SJCRH30 (cell line): ENCODE results near the gene ACTL8. TPM values are rescaled to one million over a fixed set of nuclear protein-coding genes. Genes with fewer than 3 reads are reported as not detected.

Experiments used
- DNase-seq, 2 experiments: peaks; one replicate each; pipeline ENCODE4 v3.0.0-alpha.2; 2015 to 2020
- H3K27ac ChIP-seq: fragments of 250-450 bp; sonication (Bioruptor Pico); 2 replicates; pipeline ENCODE4 v1.5.1; 2020; ENCODE audit warnings: mild to moderate bottlenecking, moderate library complexity
- H3K27me3 ChIP-seq: fragments of 250-450 bp; sonication (Bioruptor Pico); 2 replicates; pipeline ENCODE4 v1.5.1; 2020; ENCODE audit warnings: mild to moderate bottlenecking, moderate library complexity
- H3K36me3 ChIP-seq: fragments of 250-450 bp; sonication (Bioruptor Pico); 2 replicates; pipeline ENCODE4 v1.5.1; 2020; ENCODE audit warnings: mild to moderate bottlenecking, moderate library complexity
- H3K4me1 ChIP-seq: fragments of 250-450 bp; sonication (Bioruptor Pico); 2 replicates; pipeline ENCODE4 v1.5.1; 2020; ENCODE audit warnings: mild to moderate bottlenecking, moderate library complexity
- H3K4me3 ChIP-seq: fragments of 250-450 bp; sonication (Bioruptor Pico); 2 replicates; pipeline ENCODE4 v1.5.1; 2020; ENCODE audit warnings: mild to moderate bottlenecking, moderate library complexity
- H3K9me3 ChIP-seq: fragments of 250-450 bp; sonication (Bioruptor Pico); replicated peaks from 2 replicates; pipeline ENCODE4 v1.5.1; 2020; ENCODE audit warnings: mild to moderate bottlenecking, moderate library complexity
- total RNA-seq: library from RNA; depleted of rRNA; stranded (reverse); fragments of >200 nt; shearing (Covaris generic); gene quantifications from 2 replicates; pipeline ENCODE4 v1.2.3, GENCODE V29; 2014

ACTL8 gene
- total RNA-seq, 1 experiment from 2014 or later: 0.08 TPM

DNA sequence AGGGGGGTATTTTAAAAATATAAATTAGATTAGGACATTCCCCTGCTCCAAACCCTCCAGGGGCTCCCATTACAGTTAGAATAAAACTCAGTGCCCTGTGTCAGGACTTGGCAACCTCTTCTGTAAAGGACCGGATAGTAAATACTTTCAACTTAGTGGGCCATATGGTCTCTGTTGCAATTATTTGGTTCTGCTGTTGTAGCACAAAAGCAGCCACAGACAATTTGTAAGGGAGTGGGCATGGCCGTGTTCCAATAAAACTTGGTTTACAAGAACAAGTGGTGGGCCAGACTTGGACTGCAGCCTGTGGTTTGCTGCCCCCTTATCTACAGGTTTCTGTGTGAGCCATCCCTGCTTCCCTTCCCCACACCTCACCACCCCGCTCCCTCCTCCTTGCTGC lies 92.0 kb downstream of the ACTL8 start:
- Histone ChIP-seq H3K4me1 (no peaks in the 10 kb centered on the region), H3K27ac (no peak overlapping the region), H3K27me3 (peaks cover 12% of the 10 kb centered on the region; the same call in 1 of the 2 replicates), H3K4me3 (no peak overlapping the region), H3K9me3 (no peaks in the 10 kb centered on the region), H3K36me3 (no peaks in the 10 kb centered on the region)
- DNase-seq: no peak

GRCh38 chr1:17849216-17849615 lies 94.1 kb downstream of the ACTL8 start:
- peaks cover 17% of the 10 kb centered on the region for H3K27me3 ChIP-seq
- H3K4me3 ChIP-seq: no peak overlapping the region
- no peaks in the 10 kb centered on the region for H3K36me3 ChIP-seq
- H3K4me1 ChIP-seq: no peaks in the 10 kb centered on the region
- DNase-seq: no peak
- H3K9me3 ChIP-seq: no peaks in the 10 kb centered on the region
- no peak overlapping the region for H3K27ac ChIP-seq

DNA sequence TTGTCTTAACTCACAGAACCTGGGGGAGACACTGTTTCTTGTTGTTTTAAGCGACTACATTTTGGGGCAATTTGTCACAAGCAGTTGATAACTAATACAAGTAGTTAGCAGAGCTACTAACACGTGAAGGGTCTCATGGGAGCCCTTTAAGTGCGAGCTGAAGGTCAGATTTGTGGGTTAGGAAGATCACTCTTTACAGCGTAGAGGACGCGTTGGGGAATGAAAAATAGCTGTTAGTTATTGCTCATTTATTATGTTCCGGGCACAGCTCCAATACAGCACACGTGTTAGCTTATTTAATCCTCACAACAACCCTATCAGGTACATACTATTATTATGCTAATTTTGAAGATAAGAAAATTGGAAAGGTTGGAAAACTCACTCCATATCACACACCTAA lies 95.9 kb downstream of the ACTL8 start:
- Histone ChIP-seq H3K27ac (no peak overlapping the region), H3K4me1 (no peaks in the 10 kb centered on the region), H3K9me3 (no peaks in the 10 kb centered on the region), H3K4me3 (no peak overlapping the region), H3K27me3 (peaks cover 26% of the 10 kb centered on the region), H3K36me3 (no peaks in the 10 kb centered on the region)
- DNase-seq: no peak

DNA sequence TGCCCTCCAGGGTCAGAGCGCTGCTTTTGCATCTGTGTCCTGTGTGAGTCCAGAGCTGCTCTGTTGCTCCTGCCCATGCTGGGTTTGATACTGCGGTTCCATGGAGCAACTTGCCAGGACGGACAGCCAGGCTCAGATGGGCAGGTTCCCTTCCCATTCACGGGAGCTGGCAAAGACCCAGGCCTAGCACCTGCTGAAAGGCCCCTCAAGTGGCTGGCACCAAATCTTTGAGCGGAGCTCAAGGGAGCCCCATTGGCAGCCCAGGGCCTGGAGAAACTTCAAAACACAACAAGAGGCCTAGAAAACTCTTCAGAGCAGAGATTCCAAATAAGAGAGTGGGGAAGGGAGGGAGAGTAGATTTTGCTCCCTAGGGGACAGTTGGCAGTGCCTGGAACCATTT lies 97.2 kb downstream of the ACTL8 start:
- Histone ChIP-seq H3K27me3 (peaks cover 29% of the 10 kb centered on the region), H3K27ac (no peak overlapping the region), H3K9me3 (no peaks in the 10 kb centered on the region), H3K4me1 (no peaks in the 10 kb centered on the region), H3K36me3 (no peaks in the 10 kb centered on the region), H3K4me3 (no peak overlapping the region)
- DNase-seq: no peak

DNA sequence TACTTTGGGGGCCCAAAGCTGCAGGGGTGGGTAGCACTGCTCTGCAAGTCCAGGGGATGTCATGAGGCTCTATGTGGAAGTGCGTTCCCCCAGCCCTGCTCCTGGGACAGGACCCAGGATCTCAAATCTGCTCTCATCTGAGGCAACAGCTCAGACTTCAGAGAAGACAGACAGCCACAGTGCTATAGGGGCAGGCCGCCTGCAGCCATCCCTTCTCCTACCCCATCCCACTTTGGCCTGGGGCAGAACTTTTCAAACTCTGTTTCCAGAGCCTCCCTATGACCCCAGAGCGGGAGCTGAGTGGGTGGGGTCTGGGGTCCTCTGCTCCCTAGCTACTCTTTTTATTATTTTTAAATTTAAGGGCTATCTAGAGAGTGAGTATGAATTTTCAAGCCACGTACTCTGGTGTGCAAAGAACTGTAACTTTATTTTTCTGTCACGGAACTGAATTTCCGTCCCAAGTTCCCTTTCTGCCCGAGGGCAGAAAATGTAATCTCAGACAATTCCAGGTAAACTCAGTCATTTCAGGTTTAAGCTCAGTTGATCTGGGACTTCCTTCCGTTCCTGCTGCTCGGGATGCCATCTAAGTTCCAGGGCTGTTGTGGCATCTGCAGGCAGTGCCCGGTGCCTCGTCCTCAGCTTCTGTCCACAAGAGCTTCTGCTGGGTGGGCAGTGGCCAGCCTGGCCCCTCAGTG lies 98.3 kb downstream of the ACTL8 start:
- H3K27me3 ChIP-seq: peaks cover 29% of the 10 kb centered on the region
- DNase-seq: no peak
- no peaks in the 10 kb centered on the region for H3K4me1 ChIP-seq
- no peak overlapping the region for H3K27ac ChIP-seq
- H3K36me3 ChIP-seq: no peaks in the 10 kb centered on the region
- no peaks in the 10 kb centered on the region for H3K9me3 ChIP-seq
- H3K4me3 ChIP-seq: no peak overlapping the region

DNA sequence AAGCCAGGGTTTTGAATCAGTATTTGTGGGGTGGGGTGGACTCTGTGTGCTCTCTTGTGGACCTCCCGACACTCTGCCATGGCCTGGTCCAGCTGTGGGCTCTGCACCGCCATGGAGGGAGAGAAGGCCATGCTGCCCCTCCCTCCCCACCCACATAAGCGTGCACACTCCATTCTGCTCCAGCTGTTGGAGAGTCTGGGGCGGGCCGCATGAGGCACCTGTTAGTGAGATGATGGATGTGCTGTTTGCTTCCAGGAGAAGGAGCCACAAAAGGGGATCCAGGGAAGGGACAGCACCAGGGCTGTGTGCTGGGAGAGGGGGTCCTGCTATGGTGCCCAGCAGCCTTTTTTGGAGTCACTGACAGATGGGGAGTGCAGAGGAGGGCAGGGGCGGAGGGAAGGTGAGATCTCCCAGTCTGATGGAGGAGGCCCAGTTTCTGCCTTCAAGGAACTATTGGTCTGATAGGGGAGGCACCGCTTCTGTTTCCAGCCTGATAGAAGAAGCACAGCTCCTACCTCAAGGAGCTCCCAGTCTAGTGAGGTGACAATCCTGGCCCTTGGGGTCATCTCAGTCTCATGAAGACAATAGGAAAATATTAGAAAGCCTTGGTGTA lies 101.5 kb downstream of the ACTL8 start:
- DNase-seq: peak; percentile 31 to 59
- Histone ChIP-seq H3K27me3 (peaks cover 25% of the 10 kb centered on the region), H3K27ac (no peak overlapping the region), H3K4me3 (no peak overlapping the region), H3K9me3 (no peaks in the 10 kb centered on the region), H3K4me1 (no peaks in the 10 kb centered on the region), H3K36me3 (no peaks in the 10 kb centered on the region)

DNA sequence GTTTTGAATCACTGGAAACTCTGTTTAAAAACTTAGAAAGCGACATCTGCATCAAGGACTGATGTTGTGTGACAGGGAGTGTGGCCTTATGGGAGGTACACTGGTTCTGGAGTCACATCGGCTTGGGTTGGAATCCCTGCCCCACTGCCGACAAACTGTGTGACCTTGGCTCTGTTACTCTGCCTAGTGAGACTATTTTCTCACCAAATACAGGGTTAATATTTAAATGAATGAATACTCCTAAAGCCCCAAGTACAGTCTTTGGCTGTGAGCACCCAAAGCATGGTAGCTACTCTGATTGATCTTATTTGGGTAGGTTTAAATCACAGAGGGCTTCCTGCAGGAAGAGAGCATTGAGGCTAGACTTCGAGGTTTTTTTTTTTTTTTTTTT lies 102.0 kb downstream of the ACTL8 start:
- H3K27me3 ChIP-seq: peaks cover 25% of the 10 kb centered on the region
- H3K9me3 ChIP-seq: no peaks in the 10 kb centered on the region
- no peaks in the 10 kb centered on the region for H3K4me1 ChIP-seq
- H3K4me3 ChIP-seq: no peak overlapping the region
- H3K36me3 ChIP-seq: no peaks in the 10 kb centered on the region
- no peak for DNase-seq
- no peak overlapping the region for H3K27ac ChIP-seq

DNA sequence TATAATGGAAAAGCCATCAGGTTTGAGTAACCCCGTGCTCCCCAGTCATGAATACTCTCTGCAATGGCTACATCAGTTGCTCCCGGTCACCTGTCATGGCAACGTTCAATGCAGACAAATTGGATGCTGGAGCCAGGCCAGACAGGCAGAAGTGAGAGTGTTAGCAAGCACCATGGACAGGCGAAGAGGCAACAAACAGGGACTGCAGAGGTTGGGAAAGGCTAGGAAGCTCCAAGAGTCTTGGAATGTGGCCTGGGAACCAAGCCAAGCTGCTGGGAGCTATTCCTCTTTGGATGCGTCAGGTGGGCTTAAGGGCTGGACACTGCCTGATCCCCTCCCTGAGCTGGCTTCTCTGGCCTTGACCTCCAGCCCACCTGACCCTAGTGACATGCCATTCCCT lies 102.9 kb downstream of the ACTL8 start:
- no peak for DNase-seq
- Histone ChIP-seq H3K9me3 (no peaks in the 10 kb centered on the region), H3K27ac (no peak overlapping the region), H3K36me3 (no peaks in the 10 kb centered on the region), H3K4me3 (no peak overlapping the region), H3K4me1 (no peaks in the 10 kb centered on the region), H3K27me3 (peaks cover 25% of the 10 kb centered on the region)

- Histone ChIP-seq H3K36me3 (no peaks in the 10 kb centered on the region), H3K27me3 (peaks cover 13% of the 10 kb centered on the region; the same call in 1 of the 2 replicates), H3K27ac (no peak overlapping the region), H3K9me3 (no peaks in the 10 kb centered on the region), H3K4me3 (no peak overlapping the region), H3K4me1 (no peaks in the 10 kb centered on the region)
- DNase-seq: no peak
Measured at GRCh38 chr1:17860812-17861211, 105.7 kb downstream of the ACTL8 start.

GRCh38 chr1:17861685-17862084 lies 106.6 kb downstream of the ACTL8 start:
- Histone ChIP-seq H3K4me3 (no peak overlapping the region), H3K27me3 (peaks cover 11% of the 10 kb centered on the region; the same call in 1 of the 2 replicates), H3K36me3 (no peaks in the 10 kb centered on the region), H3K9me3 (no peaks in the 10 kb centered on the region), H3K4me1 (no peaks in the 10 kb centered on the region), H3K27ac (no peak overlapping the region)
- DNase-seq: peak in 1 of 2 experiments; percentile 17

- Histone ChIP-seq H3K4me3 (no peak overlapping the region), H3K27me3 (peaks cover 8% of the 10 kb centered on the region; the same call in 1 of the 2 replicates), H3K36me3 (no peaks in the 10 kb centered on the region), H3K4me1 (no peaks in the 10 kb centered on the region), H3K9me3 (no peaks in the 10 kb centered on the region), H3K27ac (no peak overlapping the region)
- DNase-seq: no peak
Measured at GRCh38 chr1:17862121-17862520, 107.0 kb downstream of the ACTL8 start.

GRCh38 chr1:17865912-17866739 lies 111.0 kb downstream of the ACTL8 start:
- Histone ChIP-seq H3K27me3 (peaks cover 8% of the 10 kb centered on the region; the same call in 1 of the 2 replicates), H3K4me3 (no peak overlapping the region), H3K9me3 (no peaks in the 10 kb centered on the region), H3K36me3 (no peaks in the 10 kb centered on the region), H3K27ac (no peak overlapping the region), H3K4me1 (no peaks in the 10 kb centered on the region)
- no peak for DNase-seq

- no peak overlapping the region for H3K27ac ChIP-seq
- H3K9me3 ChIP-seq: no peaks in the 10 kb centered on the region
- H3K4me3 ChIP-seq: no peak overlapping the region
- no peaks in the 10 kb centered on the region for H3K4me1 ChIP-seq
- DNase-seq: no peak
- H3K27me3 ChIP-seq: peaks cover 8% of the 10 kb centered on the region; the same call in 1 of the 2 replicates
- no peaks in the 10 kb centered on the region for H3K36me3 ChIP-seq
Measured at GRCh38 chr1:17866740-17867029, 111.6 kb downstream of the ACTL8 start.

DNA sequence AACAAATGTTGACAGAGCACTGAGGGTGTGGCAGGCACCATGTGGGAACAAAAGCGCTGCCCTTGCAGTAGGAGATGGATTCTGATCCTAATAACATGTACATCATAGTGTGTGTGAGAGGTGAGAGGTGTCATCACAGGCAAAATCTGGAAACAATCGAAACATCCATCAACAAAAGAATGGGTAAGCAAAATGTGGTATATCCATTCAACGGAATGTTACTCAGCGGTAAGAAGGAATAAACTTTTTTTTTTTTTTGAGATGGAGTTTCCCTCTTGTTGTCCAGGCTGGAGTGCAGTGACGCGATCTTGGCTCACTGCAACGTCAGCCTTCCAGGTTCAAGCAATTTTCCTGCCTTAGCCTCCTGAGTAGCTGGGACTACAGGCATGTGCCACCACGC lies 112.3 kb downstream of the ACTL8 start:
- H3K9me3 ChIP-seq: no peaks in the 10 kb centered on the region
- no peaks in the 10 kb centered on the region for H3K36me3 ChIP-seq
- H3K27me3 ChIP-seq: peaks cover 8% of the 10 kb centered on the region; the same call in 1 of the 2 replicates
- DNase-seq: no peak
- H3K4me1 ChIP-seq: no peaks in the 10 kb centered on the region
- H3K27ac ChIP-seq: no peak overlapping the region
- H3K4me3 ChIP-seq: no peak overlapping the region

- Histone ChIP-seq H3K4me3 (no peak overlapping the region), H3K27me3 (peaks cover 4% of the 10 kb centered on the region; the same call in 1 of the 2 replicates), H3K36me3 (no peaks in the 10 kb centered on the region), H3K27ac (no peak overlapping the region), H3K9me3 (no peaks in the 10 kb centered on the region), H3K4me1 (no peaks in the 10 kb centered on the region)
- DNase-seq: no peak
Measured at GRCh38 chr1:17869815-17870214, 114.7 kb downstream of the ACTL8 start.
